ENCODE measurements around the gene NDUFS7. TPM values are rescaled to one million over a fixed set of nuclear protein-coding genes. Genes with fewer than 3 reads are reported as not detected.
"Not testable (repeated sequence)": the region's sequence is repeated elsewhere in the genome, so short reads cannot be mapped to it uniquely, and the experiment has no call there.

NDUFS7 gene
- total RNA-seq, 1 donor from 2014 or later: 98.8 TPM

GRCh38 chr19:1412995-1413800, 29.5 kb downstream of the NDUFS7 start:
- Mint-ChIP-seq H3K36me3 (ENCODE audit: low read depth) (peaks cover 25% of the 10 kb centered on the region), H3K27ac (no peak overlapping the region), H3K4me1 (ENCODE audit: low read depth) (peaks cover 40% of the 10 kb centered on the region), H3K4me3 (no peak overlapping the region), H3K27me3 (ENCODE audit: insufficient read depth) (no peaks in the 10 kb centered on the region), H3K9me3 (no peaks in the 10 kb centered on the region)
- intact Hi-C loops (cut with micrococcal nuclease): no loop called here
- no peak for DNase-seq (ENCODE audit: low spot score)

DNA sequence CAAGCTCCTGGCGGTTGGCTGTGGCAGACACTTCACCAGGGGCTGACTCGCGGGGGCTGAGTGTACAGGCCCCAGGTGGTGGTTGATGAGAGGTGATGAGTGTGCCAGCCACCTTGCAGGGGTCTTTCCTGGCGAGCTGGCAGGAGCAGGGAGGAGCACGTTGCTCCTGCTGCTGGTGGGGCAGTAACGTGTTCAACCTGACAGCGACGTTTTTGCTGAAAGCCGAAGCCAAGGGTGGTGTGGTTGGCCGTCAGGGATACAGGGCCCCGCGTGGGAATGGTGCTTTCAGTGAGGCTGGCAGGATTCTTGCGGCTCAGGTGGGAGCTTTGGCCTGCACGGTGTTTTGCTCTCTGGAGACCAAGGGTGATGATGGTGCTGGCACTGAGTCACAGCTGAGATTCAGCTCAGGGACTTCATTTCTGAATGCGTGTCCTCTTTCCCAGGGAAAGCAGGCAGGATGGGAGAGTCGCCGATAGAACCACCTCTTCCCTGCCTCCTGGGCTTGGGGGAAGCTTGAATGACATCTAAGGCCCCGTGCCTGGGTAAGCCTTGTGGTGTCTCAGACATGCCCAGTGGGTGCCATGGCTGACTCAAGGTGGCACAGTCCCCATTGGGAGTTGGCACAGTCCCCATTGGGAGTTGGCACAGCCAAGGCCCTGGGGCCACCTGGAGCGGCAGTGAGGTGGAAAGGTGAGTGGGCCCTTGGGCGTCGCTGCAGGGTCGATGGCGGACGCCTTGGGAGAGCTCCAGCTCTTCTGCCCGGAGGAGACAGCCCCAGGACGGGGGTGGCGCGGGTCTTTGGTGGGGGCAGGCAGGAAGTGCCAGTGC, 32.5 kb downstream of the NDUFS7 start:
- H3K4me1 Mint-ChIP-seq (ENCODE audit: low read depth): peaks cover 17% of the 10 kb centered on the region
- H3K27me3 Mint-ChIP-seq (ENCODE audit: insufficient read depth): no peaks in the 10 kb centered on the region
- no peaks in the 10 kb centered on the region for H3K9me3 Mint-ChIP-seq
- intact Hi-C loops (cut with micrococcal nuclease): no loop called here
- no peak overlapping the region for H3K27ac Mint-ChIP-seq
- DNase-seq (ENCODE audit: low spot score): no peak
- peaks cover 23% of the 10 kb centered on the region for H3K36me3 Mint-ChIP-seq (ENCODE audit: low read depth)
- no peak overlapping the region for H3K4me3 Mint-ChIP-seq

- no peak overlapping the region for H3K27ac Mint-ChIP-seq
- DNase-seq (ENCODE audit: low spot score): no peak
- H3K27me3 Mint-ChIP-seq (ENCODE audit: insufficient read depth): no peaks in the 10 kb centered on the region
- peaks cover 17% of the 10 kb centered on the region for H3K4me1 Mint-ChIP-seq (ENCODE audit: low read depth)
- no peak overlapping the region for H3K4me3 Mint-ChIP-seq
- peaks cover 23% of the 10 kb centered on the region for H3K36me3 Mint-ChIP-seq (ENCODE audit: low read depth)
- intact Hi-C loops (cut with micrococcal nuclease): no loop called here
- no peaks in the 10 kb centered on the region for H3K9me3 Mint-ChIP-seq
Observed at GRCh38 chr19:1417145-1417544, 33.4 kb downstream of the NDUFS7 start.

GRCh38 chr19:1417681-1418495, 34.2 kb downstream of the NDUFS7 start:
- no peak overlapping the region for H3K27ac Mint-ChIP-seq
- H3K4me3 Mint-ChIP-seq: no peak overlapping the region
- intact Hi-C loops (cut with micrococcal nuclease): no loop called here
- no peaks in the 10 kb centered on the region for H3K9me3 Mint-ChIP-seq
- no peak for DNase-seq (ENCODE audit: low spot score)
- no peaks in the 10 kb centered on the region for H3K27me3 Mint-ChIP-seq (ENCODE audit: insufficient read depth)
- H3K4me1 Mint-ChIP-seq (ENCODE audit: low read depth): peaks cover 17% of the 10 kb centered on the region
- peaks cover 28% of the 10 kb centered on the region for H3K36me3 Mint-ChIP-seq (ENCODE audit: low read depth)

DNA sequence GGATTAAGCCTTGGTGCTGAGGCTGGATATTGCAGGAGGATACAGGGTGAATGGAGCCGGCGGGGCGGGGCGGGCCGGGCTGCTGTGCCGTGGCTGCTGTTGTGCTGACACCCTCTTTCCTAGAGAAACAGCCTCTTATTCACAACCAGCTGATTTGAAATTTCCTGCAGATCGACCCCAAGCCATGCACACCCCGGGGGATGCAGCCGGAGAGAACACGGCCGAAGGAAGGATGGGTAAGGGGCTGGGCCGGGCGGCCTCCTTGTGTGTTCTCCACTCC, 34.7 kb downstream of the NDUFS7 start:
- no peak for DNase-seq (ENCODE audit: low spot score)
- Mint-ChIP-seq H3K36me3 (ENCODE audit: low read depth) (peaks cover 32% of the 10 kb centered on the region), H3K27me3 (ENCODE audit: insufficient read depth) (no peaks in the 10 kb centered on the region), H3K27ac (no peak overlapping the region), H3K4me3 (no peak overlapping the region), H3K4me1 (ENCODE audit: low read depth) (peaks cover 16% of the 10 kb centered on the region), H3K9me3 (no peaks in the 10 kb centered on the region)
- intact Hi-C loops (cut with micrococcal nuclease): no loop called here

DNA sequence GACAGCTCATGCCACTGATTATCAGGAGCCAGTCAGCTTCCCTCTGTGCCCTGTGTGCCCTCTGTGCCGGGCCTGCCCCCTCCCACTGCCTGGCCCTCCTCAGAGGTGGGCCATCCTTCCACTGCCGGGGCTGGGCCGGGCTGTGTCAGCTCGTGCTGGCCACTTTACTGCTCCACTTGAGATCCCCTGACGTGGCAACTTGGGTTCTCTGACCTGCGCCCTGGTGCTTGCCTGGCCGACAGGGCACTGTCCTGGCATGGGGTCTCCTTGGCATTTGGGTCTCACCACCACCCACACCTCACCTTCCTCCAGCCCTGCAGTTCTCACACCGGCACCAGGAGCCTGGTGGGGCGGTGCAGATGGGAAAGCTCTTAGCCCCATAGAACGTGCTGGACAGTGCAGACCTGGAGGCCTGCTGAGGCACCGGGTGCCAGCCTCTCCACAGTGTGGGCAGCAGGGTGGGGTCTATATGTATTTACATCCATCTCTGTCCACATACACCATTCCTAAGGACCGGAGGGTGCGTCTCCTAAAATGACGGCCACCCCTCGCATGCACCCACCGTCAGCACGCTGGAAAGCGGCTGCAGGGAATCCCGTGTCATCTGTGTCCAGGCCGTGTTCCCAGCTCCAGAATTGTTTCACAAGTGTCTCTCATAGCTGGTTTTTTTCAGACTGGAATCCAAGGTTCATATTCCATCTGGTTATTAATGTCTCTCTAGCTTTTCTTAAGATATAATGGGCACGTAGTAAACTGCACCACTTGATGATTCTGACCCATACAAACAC, 35.4 kb downstream of the NDUFS7 start:
- Mint-ChIP-seq H3K27me3 (ENCODE audit: insufficient read depth) (no peaks in the 10 kb centered on the region), H3K9me3 (no peaks in the 10 kb centered on the region), H3K4me3 (no peak overlapping the region), H3K36me3 (ENCODE audit: low read depth) (peaks cover 35% of the 10 kb centered on the region), H3K4me1 (ENCODE audit: low read depth) (peaks cover 12% of the 10 kb centered on the region), H3K27ac (no peak overlapping the region)
- intact Hi-C loops (cut with micrococcal nuclease): no loop called here
- no peak for DNase-seq (ENCODE audit: low spot score)

DNA sequence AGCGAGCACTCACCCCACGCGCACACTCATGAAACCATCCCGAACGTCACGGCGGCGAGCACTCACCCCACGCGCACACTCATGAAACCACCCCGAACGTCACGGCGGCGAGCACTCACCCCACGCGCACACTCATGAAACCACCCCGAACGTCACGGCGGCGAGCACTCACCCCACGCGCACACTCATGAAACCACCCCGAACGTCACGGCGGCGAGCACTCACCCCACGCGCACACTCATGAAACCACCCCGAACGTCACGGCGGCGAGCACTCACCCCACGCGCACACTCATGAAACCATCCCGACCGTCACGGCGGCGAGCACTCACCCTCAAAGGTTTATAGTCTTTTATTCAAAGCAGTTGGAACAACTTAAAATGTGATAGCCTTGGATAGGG, 36.4 kb downstream of the NDUFS7 start:
- H3K27ac Mint-ChIP-seq; intact Hi-C loops (cut with micrococcal nuclease); H3K27me3 Mint-ChIP-seq (ENCODE audit: insufficient read depth); H3K9me3 Mint-ChIP-seq; H3K4me1 Mint-ChIP-seq (ENCODE audit: low read depth); H3K4me3 Mint-ChIP-seq; DNase-seq (ENCODE audit: low spot score): not testable (repeated sequence)
- peaks cover 38% of the 10 kb centered on the region for H3K36me3 Mint-ChIP-seq (ENCODE audit: low read depth)

DNA sequence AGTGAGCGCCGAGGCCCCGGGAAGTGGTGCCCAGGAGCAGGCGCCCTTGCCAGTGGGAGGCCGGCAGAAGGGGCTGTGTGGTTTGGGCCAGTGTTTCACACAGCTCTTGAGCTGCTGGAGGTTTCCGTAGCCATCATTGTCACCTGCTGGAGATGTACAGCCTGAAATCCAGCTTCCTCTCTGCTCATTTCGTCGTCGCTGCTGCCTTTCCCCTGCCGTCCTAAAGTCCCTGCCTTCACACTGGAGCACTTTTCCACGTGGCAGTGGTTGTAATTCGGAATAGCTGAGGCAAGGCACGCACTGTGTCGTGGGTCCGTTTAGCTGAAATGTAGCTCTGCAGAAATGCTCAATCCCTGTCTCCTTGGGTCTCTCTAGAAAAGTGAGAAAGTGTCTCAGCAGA, 36.9 kb downstream of the NDUFS7 start:
- intact Hi-C loops (cut with micrococcal nuclease): no loop called here
- peaks cover 38% of the 10 kb centered on the region for H3K36me3 Mint-ChIP-seq (ENCODE audit: low read depth)
- no peak for DNase-seq (ENCODE audit: low spot score)
- H3K27me3 Mint-ChIP-seq (ENCODE audit: insufficient read depth): no peaks in the 10 kb centered on the region
- H3K4me3 Mint-ChIP-seq: no peak overlapping the region
- no peaks in the 10 kb centered on the region for H3K9me3 Mint-ChIP-seq
- no peak overlapping the region for H3K27ac Mint-ChIP-seq
- H3K4me1 Mint-ChIP-seq (ENCODE audit: low read depth): peaks cover 6% of the 10 kb centered on the region

DNA sequence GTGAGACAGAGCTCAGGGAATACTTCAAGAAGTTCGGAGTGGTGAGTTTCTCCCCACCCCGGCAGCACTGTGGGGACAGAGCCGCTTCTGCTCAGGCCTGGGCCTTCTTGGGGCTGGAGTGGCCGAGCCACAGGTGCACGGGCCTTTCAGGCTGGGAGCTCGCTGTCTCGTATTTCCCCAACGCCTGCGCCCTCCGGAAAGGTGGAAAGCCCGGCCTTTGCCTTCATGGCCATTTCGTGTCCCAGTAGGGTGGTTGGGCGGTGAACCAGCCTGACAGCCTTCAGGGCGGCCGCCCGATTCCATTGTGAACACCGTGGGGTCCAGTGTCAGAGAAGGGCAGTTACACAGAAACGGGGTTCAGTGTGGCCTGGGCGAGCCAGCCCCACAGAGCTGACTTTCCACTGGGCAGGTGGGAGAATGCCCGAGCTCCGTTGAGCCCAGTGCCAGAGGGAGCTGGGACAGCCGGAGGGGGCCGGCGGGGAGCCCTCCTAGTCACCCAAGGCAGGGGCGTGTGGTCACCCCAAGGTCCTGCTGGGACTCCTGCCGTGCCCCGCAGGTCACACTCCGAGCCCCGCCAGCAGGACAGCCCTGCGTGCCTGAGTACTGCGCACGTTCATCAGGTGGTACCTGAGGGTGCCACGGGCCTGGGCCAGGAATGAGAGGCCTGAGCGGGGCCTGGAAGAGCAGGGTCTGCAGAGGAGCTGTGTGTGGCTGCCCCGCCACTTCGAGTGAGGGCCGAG, 37.7 kb downstream of the NDUFS7 start:
- Mint-ChIP-seq H3K4me1 (ENCODE audit: low read depth) (peaks cover 6% of the 10 kb centered on the region), H3K27me3 (ENCODE audit: insufficient read depth) (no peaks in the 10 kb centered on the region), H3K9me3 (no peaks in the 10 kb centered on the region), H3K36me3 (ENCODE audit: low read depth) (peaks cover 38% of the 10 kb centered on the region), H3K4me3 (no peak overlapping the region), H3K27ac (no peak overlapping the region)
- no peak for DNase-seq (ENCODE audit: low spot score)
- intact Hi-C loops (cut with micrococcal nuclease): no loop called here

DNA sequence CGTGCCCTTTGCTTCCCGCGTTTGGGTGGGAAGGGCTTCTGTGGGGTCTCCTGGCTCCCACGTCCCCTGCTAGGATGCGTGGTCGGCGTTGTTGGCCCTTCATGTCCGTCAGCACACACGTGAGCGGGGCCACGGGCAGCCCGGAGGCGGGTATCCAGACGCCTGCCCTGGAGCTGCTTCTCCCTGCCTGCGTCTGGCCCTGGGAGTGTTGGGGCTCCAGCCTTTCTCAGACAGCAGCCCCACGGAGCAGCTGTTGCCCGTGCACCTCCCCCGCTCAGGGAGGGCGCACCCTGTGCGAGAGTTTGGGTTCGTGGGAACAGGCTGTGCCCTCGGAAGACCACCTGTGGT, 38.2 kb downstream of the NDUFS7 start:
- intact Hi-C loops (cut with micrococcal nuclease): no loop called here
- Mint-ChIP-seq H3K36me3 (ENCODE audit: low read depth) (peaks cover 38% of the 10 kb centered on the region), H3K27me3 (ENCODE audit: insufficient read depth) (no peaks in the 10 kb centered on the region), H3K4me1 (ENCODE audit: low read depth) (peaks cover 6% of the 10 kb centered on the region), H3K9me3 (no peaks in the 10 kb centered on the region), H3K4me3 (no peak overlapping the region), H3K27ac (no peak overlapping the region)
- no peak for DNase-seq (ENCODE audit: low spot score)

GRCh38 chr19:1422360-1422759, 38.7 kb downstream of the NDUFS7 start:
- H3K9me3 Mint-ChIP-seq: no peaks in the 10 kb centered on the region
- H3K4me3 Mint-ChIP-seq: no peak overlapping the region
- peaks cover 36% of the 10 kb centered on the region for H3K36me3 Mint-ChIP-seq (ENCODE audit: low read depth)
- no peaks in the 10 kb centered on the region for H3K27me3 Mint-ChIP-seq (ENCODE audit: insufficient read depth)
- peaks cover 3% of the 10 kb centered on the region for H3K4me1 Mint-ChIP-seq (ENCODE audit: low read depth)
- DNase-seq (ENCODE audit: low spot score): no peak
- intact Hi-C loops (cut with micrococcal nuclease): no loop called here
- H3K27ac Mint-ChIP-seq: no peak overlapping the region

DNA sequence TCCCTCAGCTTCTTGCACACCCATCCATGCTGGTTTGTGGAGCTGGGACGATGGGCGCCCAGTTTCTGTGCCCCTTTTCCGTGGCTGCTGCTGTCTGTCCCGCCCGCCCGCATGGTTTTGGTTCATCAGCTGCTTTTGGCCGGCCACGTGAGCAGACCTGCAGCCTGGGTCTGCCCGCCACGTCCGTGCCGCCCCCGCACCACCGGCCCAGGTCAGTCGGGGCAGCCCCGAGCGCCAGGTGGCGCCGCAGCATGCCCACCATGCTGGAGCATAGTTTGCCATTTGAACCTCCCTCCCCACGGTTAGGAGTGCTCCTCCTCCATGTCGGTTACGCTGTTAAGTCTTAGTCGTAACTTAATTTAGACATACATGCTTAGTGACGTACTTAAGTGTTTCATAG, 39.2 kb downstream of the NDUFS7 start:
- no peaks in the 10 kb centered on the region for H3K4me1 Mint-ChIP-seq (ENCODE audit: low read depth)
- no peak overlapping the region for H3K27ac Mint-ChIP-seq
- intact Hi-C loops (cut with micrococcal nuclease): no loop called here
- peaks cover 33% of the 10 kb centered on the region for H3K36me3 Mint-ChIP-seq (ENCODE audit: low read depth)
- H3K4me3 Mint-ChIP-seq: no peak overlapping the region
- H3K27me3 Mint-ChIP-seq (ENCODE audit: insufficient read depth): no peaks in the 10 kb centered on the region
- H3K9me3 Mint-ChIP-seq: no peaks in the 10 kb centered on the region
- no peak for DNase-seq (ENCODE audit: low spot score)
